SU-DHL-6 (cell line): Measurements from ENCODE around the gene FAM156A.

Experiments used
- H2AFZ ChIP-seq: fragments of 200-600 bp; sonication (generic); 2 replicates; pipeline ENCODE4 v1.6.1; 2014; ENCODE audit warnings: low read depth, mild to moderate bottlenecking, moderate library complexity, mixed read lengths, antibody characterized with exemption, low read length; ENCODE audit not compliant: severe bottlenecking
- H3F3A ChIP-seq: fragments of 200-600 bp; shearing (Covaris generic); 2 replicates; pipeline ENCODE4 v1.6.0; 2016; ENCODE audit warnings: antibody characterized with exemption, mild to moderate bottlenecking; ENCODE audit not compliant: insufficient read depth
- H3K27ac ChIP-seq: fragments of 200-600 bp; sonication (generic); 2 replicates; pipeline ENCODE4 v1.5.1; 2016; ENCODE audit warnings: low read depth, mild to moderate bottlenecking, low read length, moderate library complexity, mixed read lengths
- H3K27me3 ChIP-seq: fragments of 200-600 bp; sonication (generic), shearing (Covaris generic); 2 replicates; pipeline ENCODE4 v1.6.0; 2014; ENCODE audit warnings: mild to moderate bottlenecking, low read length
- H3K36me3 ChIP-seq: fragments of 200-600 bp; sonication (generic); 2 replicates; pipeline ENCODE4 v1.6.1; 2014; ENCODE audit warnings: mild to moderate bottlenecking, low read length, mixed read lengths
- H3K4me2 ChIP-seq: fragments of 300-600, 200-600 bp; shearing (Covaris generic), sonication (generic); 2 replicates; pipeline ENCODE4 v1.6.0; 2014; ENCODE audit warnings: low read length, low read depth, mild to moderate bottlenecking; ENCODE audit not compliant: poor library complexity, severe bottlenecking
- H3K4me3 ChIP-seq: fragments of 200-600 bp; sonication (generic); 2 replicates; pipeline ENCODE4 v1.5.1; 2014; ENCODE audit warnings: antibody characterized with exemption, low read length, mild to moderate bottlenecking, mixed read lengths; ENCODE audit not compliant: insufficient read depth, poor library complexity, severe bottlenecking
- H3K79me2 ChIP-seq: fragments of 200-600 bp; sonication (generic); 2 replicates; pipeline ENCODE4 v1.6.1; 2014; ENCODE audit warnings: mild to moderate bottlenecking, low read length, moderate library complexity; ENCODE audit not compliant: insufficient read depth
- H3K9ac ChIP-seq: fragments of 200-600 bp; sonication (generic); 2 replicates; pipeline ENCODE4 v1.7.0; 2014; ENCODE audit warnings: mild to moderate bottlenecking, low read length
- H3K9me2 ChIP-seq: fragments of 200-600 bp; sonication (generic); replicated peaks from 2 replicates; pipeline ENCODE4 v1.6.1; 2014; ENCODE audit warnings: low read length; ENCODE audit not compliant: insufficient read depth
- H3K9me3 ChIP-seq: fragments of 200-600 bp; sonication (generic); 2 replicates; pipeline ENCODE4 v1.6.1; 2014; ENCODE audit warnings: low read length, mixed read lengths; ENCODE audit not compliant: insufficient read depth
- H4K20me1 ChIP-seq: fragments of 200-600 bp; sonication (generic); 2 replicates; pipeline ENCODE4 v1.6.1; 2014; ENCODE audit warnings: low read depth, mild to moderate bottlenecking, antibody characterized with exemption, low read length, moderate library complexity, mixed read lengths
- CTCF ChIP-seq: fragments of 200-600 bp; sonication (generic); IDR thresholded peaks from one replicate; pipeline ENCODE4 v1.5.1; 2017; ENCODE audit warnings: antibody characterized with exemption, mild to moderate bottlenecking, low read length, moderate library complexity; ENCODE audit not compliant: insufficient read depth, poor library complexity, severe bottlenecking
- EZH2phosphoT487 ChIP-seq: fragments of 200-600 bp; sonication (generic), shearing (Covaris generic); conservative IDR thresholded peaks from 2 replicates; pipeline ENCODE4 v1.6.1; 2018; ENCODE audit warnings: mild to moderate bottlenecking, antibody characterized with exemption, low read length, moderate library complexity, mixed read lengths

FAM156A gene

GRCh38 chrX:52995987-52996331 is 37.6 kb upstream of the FAM156A start:
- Histone ChIP-seq H3K4me2 (peak overlapping the region; percentile 65), H3K9me2 (no peaks in the 10 kb centered on the region), H3F3A (no peaks in the 10 kb centered on the region), H3K36me3 (no peaks in the 10 kb centered on the region), H3K9me3 (no peaks in the 10 kb centered on the region), H3K4me3 (peak overlapping the region; percentile 63), H3K79me2 (peaks cover 14% of the 10 kb centered on the region), H3K9ac (peak overlapping the region; percentile 68), H2AFZ (peak overlapping the region; percentile 72), H4K20me1 (no peaks in the 10 kb centered on the region), H3K27ac (no peak overlapping the region), H3K27me3 (no peaks in the 10 kb centered on the region)
- TF ChIP-seq CTCF: no peak
- no peak for TF ChIP-seq EZH2phosphoT487

- H2AFZ ChIP-seq: peak overlapping the region; percentile 93
Measured at GRCh38 chrX:52995135-52995986, 37.0 kb upstream of the FAM156A start.

GRCh38 chrX:52990848-52991247 is 32.5 kb upstream of the FAM156A start:
- Histone ChIP-seq H2AFZ (no peak overlapping the region), H4K20me1 (no peaks in the 10 kb centered on the region), H3K9me2 (no peaks in the 10 kb centered on the region), H3K36me3 (no peaks in the 10 kb centered on the region), H3K4me3 (no peak overlapping the region), H3K9me3 (no peaks in the 10 kb centered on the region), H3K4me2 (no peak overlapping the region), H3K27ac (no peak overlapping the region), H3K27me3 (no peaks in the 10 kb centered on the region), H3K79me2 (peaks cover 14% of the 10 kb centered on the region), H3K9ac (no peak overlapping the region), H3F3A (no peaks in the 10 kb centered on the region)
- no peak for TF ChIP-seq EZH2phosphoT487
- TF ChIP-seq CTCF: no peak

More at GRCh38 chrX:52995135-52995986, 37.0 kb upstream of the FAM156A start:
- Histone ChIP-seq H3K9ac (peak overlapping the region; percentile 68), H3K9me2 (no peaks in the 10 kb centered on the region), H3K36me3 (no peaks in the 10 kb centered on the region), H3K79me2 (peaks cover 14% of the 10 kb centered on the region), H3K27me3 (no peaks in the 10 kb centered on the region), H3K27ac (peak overlapping the region; percentile 67), H3K4me2 (peak overlapping the region; percentile 83), H3K4me3 (peak overlapping the region; percentile 93), H3K9me3 (no peaks in the 10 kb centered on the region), H4K20me1 (no peaks in the 10 kb centered on the region), H3F3A (no peaks in the 10 kb centered on the region)
- TF ChIP-seq EZH2phosphoT487: no peak
- TF ChIP-seq CTCF: peak; percentile 29
